Fibroblast of skin of back (primary cell): ENCODE results near the gene ARPP19.

Experiments used
- DNase-seq: peaks from one replicate; pipeline ENCODE4 v3.0.0-alpha.2; 2013

Gene ARPP19

GRCh38 chr15:52511084-52511483 lies 57.7 kb downstream of the ARPP19 start:
- DNase-seq = no peak

- DNase-seq = no peak
Observed at GRCh38 chr15:52509500-52510245, 59.2 kb downstream of the ARPP19 start.

GRCh38 chr15:52506549-52506948 lies 62.3 kb downstream of the ARPP19 start:
- no peak for DNase-seq

GRCh38 chr15:52505151-52505550 lies 63.7 kb downstream of the ARPP19 start:
- DNase-seq = no peak

GRCh38 chr15:52503788-52504496 lies 64.9 kb downstream of the ARPP19 start:
- no peak for DNase-seq

- no peak for DNase-seq
Observed at GRCh38 chr15:52502608-52503007, 66.2 kb downstream of the ARPP19 start.

- DNase-seq = no peak
Observed at GRCh38 chr15:52499506-52499905, 69.3 kb downstream of the ARPP19 start.

GRCh38 chr15:52498706-52499105 lies 70.1 kb downstream of the ARPP19 start:
- peak; percentile 69 for DNase-seq
